SW480 (cell line): ENCODE data around the gene ACACB.

Source experiments
- DNase-seq: peaks from one replicate; pipeline ENCODE4 v3.0.0-alpha.2; 2016; ENCODE audit warnings: low spot score

The ACACB gene

DNA sequence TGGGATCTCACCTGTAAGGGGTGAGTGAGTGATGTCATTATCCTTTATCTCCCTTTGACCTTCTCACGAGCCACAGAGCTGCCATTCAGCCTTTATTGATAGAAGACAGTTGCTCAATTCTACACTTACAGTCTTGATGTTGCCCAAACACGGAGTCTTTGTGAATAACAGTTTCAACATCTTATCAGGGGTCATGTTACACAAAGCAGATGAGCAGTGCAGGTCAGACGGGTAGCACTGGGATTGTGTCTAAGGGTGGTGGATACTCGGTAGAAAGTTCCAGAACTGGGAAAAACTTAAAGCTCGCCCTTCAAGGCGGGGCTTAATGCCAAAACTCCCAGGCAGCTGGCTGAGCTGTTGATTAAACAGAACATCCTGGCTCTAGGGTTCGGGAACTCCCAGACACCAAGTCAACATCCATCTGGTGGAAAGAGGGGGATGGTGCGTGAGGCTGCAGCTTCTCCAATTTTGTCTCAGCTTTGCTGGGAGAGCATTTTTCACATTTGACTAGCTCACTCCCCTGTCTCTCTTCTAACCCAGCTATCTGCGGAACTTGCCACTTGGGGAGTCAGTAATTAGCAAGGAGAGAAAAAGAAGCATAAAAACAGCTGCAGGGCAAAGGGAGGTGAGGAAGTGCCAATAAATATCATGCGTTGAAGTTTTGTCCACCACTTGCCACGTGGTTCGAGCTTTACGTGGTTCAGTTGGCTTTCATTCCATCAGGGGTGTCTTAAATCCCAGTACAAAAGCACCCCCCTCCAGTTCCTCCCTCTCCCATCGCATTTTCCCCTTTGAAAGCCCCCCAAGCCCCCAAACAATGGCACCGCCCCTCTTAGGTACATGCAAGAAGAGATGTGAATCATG is 161.7 kb downstream of the ACACB start:
- DNase-seq = no peak

DNA sequence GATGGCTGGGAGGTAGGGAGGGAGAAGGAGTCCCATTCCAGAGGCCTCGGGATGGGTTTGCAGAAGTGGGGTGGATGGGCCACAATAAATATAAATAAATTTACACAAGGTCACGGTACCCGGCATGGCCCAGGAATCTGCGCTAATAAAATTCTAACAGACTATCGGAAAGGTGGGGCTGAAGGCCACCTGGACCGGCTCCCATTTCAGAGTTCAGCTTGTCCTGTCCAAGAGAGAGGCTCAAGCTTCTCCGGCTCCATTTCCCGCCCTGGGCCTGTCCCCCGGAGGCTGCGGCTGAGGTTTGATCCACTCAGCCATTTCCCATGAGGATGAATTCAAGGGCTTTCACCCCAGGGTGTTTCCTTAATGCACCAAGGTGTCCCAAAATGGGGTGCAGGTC is 162.5 kb downstream of the ACACB start:
- DNase-seq = no peak

- DNase-seq = no peak
Measured at GRCh38 chr12:109279525-109279924, 163.1 kb downstream of the ACACB start.

DNA sequence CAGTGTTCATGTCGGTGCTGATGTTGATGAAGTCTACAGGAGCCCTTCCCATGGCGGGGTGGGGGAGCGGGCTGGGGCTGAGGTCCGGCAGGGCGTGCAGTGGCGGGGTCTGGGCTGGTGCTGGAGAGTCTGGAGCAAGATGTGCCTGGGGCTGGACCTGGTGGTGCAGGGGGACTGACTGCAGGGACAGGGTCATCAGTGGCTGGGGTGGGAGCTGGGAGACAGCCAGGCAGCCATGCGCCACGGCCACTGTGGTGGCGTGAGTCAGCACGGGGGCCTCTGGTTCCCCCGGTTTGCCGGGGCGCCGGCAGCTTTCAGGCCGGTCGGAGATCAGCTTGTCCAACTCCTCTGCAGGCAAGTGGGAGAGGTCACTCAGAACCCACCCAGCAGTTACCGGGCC is 165.1 kb downstream of the ACACB start:
- no peak for DNase-seq

DNA sequence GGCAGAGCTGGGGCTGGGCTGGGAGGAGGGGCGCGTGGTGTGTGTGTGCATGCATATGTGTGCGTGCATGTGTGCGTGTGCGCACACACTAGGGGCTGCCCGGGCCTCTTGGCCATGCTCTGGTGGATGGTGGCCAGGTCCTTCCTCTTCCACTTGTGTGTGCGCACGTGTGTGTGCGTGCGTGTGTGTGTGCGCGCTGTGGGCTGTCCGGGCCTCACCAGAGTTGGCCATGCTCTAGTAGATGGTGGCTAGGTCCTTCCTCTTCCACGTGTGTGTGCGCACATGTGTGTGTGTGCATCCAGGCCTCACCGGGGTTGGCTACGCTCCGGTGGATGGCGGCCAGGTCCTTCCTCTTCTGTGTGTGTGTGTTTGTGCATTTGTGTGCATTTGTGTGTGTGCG is 168.0 kb downstream of the ACACB start:
- no peak for DNase-seq

DNA sequence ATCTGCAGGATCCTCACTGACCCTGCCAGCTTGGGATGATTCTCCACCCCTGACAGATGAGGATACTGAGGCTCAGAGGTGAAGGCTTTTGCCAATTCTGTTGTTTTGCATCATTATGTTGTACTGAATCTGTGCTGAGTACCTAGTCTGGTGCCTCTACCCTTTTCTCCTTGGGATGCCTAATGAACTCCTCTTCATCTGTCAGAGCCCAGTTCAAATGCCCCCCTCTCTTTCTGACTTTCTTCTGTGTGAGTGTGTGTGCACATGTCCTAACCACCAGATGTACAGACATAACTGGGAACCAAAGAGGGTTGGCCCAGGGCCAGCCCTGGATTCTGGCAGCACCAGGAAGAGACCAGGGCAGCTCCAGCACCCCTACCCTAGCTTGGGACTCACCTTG is 169.9 kb downstream of the ACACB start:
- DNase-seq = no peak

DNA sequence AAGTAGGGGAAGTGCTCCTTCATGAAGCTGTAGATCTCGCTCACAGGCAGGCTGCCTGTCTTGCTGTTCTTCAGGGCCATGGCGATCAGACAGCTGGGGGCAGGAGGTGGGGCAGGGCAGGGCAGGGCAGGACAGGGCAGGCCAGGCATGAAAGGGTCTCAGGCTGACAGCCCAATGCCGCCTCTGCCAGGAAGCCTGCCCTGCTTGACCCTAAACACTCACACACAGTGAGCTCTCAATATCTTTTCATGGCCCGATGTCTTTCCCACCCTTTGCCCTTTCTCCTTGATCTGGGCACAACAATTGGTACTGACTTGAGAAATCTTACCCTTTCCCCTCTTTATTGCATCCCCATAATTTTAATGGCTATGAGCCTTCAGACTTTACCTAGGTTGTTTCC is 170.3 kb downstream of the ACACB start:
- no peak for DNase-seq

- DNase-seq = no peak
Measured at GRCh38 chr12:109287181-109287580, 170.8 kb downstream of the ACACB start.

DNA sequence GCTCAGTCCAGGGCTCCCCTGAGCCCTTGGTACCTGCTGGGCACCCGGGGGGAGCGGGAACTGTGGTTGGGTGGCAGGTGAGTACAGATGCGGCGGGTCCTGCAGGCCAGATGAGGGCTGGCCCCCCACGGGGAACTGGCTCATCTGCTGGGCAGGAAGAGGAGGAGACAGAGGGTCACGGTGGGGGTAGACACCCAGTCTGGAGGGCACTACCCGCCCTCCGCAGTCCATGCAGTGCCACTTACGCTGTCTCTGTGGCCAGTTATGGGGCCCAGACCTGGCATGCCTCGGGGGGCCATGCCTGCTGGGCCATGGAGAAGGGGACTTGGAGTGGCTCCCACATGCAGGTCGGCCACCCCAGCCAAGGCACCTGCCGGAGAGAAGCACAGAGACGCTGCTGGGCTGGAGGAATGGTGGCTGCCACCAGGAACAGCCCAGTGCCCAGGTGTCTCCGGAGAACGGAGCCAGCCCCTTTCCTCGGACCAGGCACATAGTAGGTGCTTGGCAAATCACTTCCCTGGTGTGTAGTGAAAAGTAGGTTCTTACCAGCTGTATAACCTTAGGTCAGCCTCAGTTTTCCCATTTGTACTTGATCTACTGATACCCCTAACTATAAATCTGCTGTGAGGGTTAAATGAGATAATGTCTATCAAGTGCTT is 171.6 kb downstream of the ACACB start:
- DNase-seq = no peak

- no peak for DNase-seq
Measured at GRCh38 chr12:109288571-109288970, 172.2 kb downstream of the ACACB start.

- DNase-seq = no peak
Measured at GRCh38 chr12:109289004-109289403, 172.6 kb downstream of the ACACB start.

GRCh38 chr12:109289551-109289950 is 173.2 kb downstream of the ACACB start:
- no peak for DNase-seq

DNA sequence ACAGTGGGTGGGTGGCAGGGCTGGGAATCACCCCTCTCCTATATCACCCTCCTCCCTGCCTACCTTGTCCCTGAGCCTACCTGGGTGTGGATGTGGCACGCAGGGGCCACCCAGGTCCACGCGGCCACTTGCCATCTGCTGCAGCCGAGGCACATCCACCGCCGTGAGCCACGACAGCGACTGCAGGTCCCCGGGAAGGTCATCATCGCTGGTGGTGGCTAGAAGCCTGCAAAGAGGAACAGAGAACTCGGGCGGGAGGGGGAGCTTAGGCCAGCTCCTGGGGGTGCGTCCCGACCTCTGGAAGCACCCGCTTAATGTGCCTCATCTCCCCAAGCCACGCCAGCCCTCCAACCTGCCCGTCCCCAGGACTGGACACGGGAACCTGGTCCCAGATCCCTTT is 173.7 kb downstream of the ACACB start:
- DNase-seq = no peak

GRCh38 chr12:109291117-109291516 is 174.7 kb downstream of the ACACB start:
- DNase-seq = no peak

GRCh38 chr12:109291521-109292341 is 175.3 kb downstream of the ACACB start:
- peak; percentile 40 for DNase-seq

DNA sequence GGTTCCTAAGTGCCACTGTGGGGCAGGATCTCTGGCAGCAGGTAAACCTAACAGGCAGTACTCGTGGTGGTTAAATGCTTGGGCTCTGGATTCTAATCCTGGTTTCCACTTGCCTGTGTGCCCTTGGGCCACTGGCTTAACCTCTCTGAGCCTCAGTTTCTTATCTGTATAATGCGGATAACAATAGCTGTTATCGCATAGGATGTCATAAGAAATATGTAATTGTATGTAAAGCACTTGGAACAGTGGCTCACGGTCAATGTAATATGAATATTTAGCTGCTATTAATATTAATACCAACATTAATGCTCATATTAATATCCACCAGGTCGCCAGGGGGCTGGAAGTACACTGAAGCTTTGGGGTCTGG is 175.9 kb downstream of the ACACB start:
- DNase-seq = no peak

DNA sequence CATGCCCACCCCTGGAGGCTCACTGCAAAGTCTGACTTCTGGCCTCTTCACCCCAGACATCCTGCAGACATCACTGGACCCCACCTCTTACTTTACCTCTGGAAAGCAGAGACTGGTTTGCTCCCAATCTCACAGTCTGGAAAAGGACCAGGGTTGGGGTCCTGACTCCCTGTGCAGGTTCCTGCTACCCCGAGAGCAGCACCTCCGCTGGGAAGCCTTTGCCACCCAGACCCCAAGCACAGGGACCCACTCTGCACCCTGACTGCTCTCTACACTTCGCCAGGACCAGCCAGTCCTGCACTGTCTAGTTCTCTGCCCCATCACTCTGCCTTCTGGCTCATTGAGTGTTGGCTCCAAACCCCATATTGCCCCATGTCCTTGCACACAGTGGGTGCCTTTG is 176.7 kb downstream of the ACACB start:
- DNase-seq = no peak

DNA sequence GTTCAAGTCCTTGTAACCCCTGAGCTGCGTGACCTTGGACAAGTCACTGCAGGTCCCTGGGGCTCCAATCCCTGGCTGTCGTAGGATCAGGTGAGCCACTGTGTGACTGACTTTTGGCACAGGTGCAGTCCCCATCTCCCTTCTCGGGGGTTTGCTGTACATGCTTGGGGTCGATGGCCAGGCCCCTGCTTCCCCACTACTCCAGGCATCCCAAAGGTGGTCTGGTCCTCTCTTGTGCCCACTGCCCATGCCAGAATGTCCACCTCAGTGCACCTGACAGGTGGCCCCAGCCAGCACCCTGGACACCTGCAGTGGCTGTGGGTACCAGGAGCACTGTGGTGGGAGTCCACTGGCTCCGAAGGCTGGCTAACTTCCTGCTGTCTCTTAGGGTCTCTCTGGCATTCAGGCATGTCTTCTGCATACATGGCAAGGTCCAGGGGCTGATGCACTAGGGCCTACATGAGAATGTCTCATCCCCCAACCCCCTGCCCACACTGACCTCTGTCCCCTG is 178.0 kb downstream of the ACACB start:
- no peak for DNase-seq

GRCh38 chr12:109295764-109296425 is 179.5 kb downstream of the ACACB start:
- DNase-seq = no peak

- no peak for DNase-seq
Measured at GRCh38 chr12:109296431-109296830, 180.0 kb downstream of the ACACB start.

- DNase-seq = no peak
Measured at GRCh38 chr12:109299849-109300248, 183.5 kb downstream of the ACACB start.

GRCh38 chr12:109301643-109302168 is 185.3 kb downstream of the ACACB start:
- DNase-seq = no peak
